Tibial nerve (tissue), 4 donors: ENCODE data around the gene OCEL1. TPM values are rescaled to one million over a fixed set of nuclear protein-coding genes. Genes with fewer than 3 reads are reported as not detected.
"Not testable (repeated sequence)": the region's sequence is repeated elsewhere in the genome, so short reads cannot be mapped to it uniquely, and the experiment has no call there.

Experiments
- DNase-seq, 2 donors: peaks; one replicate each; pipeline ENCODE4 v3.0.0-alpha.2; 2019; ENCODE audit warnings: low spot score in 2 of 2
- H3K27ac ChIP-seq, 4 donors: fragments of 200-600 bp; sonication (generic) in 3 of 4; one replicate each; pipeline ENCODE4 v1.5.1; 2017 to 2019; ENCODE audit warnings: mild to moderate bottlenecking in 1 of 4
- H3K27me3 ChIP-seq, 2 donors: fragments of 200-600 bp; sonication (generic) in 1 of 2; one replicate each; pipeline versions ENCODE4 v1.5.1 to v1.6.0; 2017 to 2019
- H3K36me3 ChIP-seq, 3 donors: fragments of 200-600 bp; sonication (generic); one replicate each; pipeline ENCODE4 v1.5.1; 2018 to 2019
- H3K4me1 ChIP-seq, 4 donors: fragments of 200-600 bp; sonication (generic) in 3 of 4; one replicate each; pipeline ENCODE4 v1.5.1; 2017 to 2019
- H3K4me3 ChIP-seq, 4 donors: fragments of 200-600 bp; sonication (generic) in 3 of 4; one replicate each; pipeline ENCODE4 v1.5.1; 2017 to 2019; ENCODE audit warnings: mild to moderate bottlenecking in 1 of 4, moderate library complexity in 1 of 4
- H3K9me3 ChIP-seq, 4 donors: fragments of 200-600 bp; sonication (generic) in 3 of 4; one replicate each; pipeline ENCODE4 v1.5.1; 2017 to 2019
- CTCF ChIP-seq, 5 experiments: fragments of 200-600 bp in 3 of 5; fragments of 450-650 bp in 2 of 5; sonication (generic) in 3 of 5; IDR thresholded peaks; one replicate each; pipeline ENCODE4 v1.5.1; 2016 to 2019; ENCODE audit warnings: antibody characterized with exemption in 5 of 5, mild to moderate bottlenecking in 3 of 5, moderate library complexity in 2 of 5
- EP300 ChIP-seq, 2 donors: sonication (generic); formaldehyde crosslinking; IDR thresholded peaks; one replicate each; pipeline ENCODE4 v1.6.1; 2017; ENCODE audit warnings: antibody characterized with exemption in 2 of 2, mild to moderate bottlenecking in 1 of 2
- POLR2A ChIP-seq, 2 donors: fragments of 450-650 bp; IDR thresholded peaks; one replicate each; pipeline ENCODE4 v1.6.1; 2017; ENCODE audit warnings: antibody characterized with exemption in 2 of 2, mild to moderate bottlenecking in 2 of 2, moderate library complexity in 2 of 2
- WGBS, 2 donors: methylation state at CpG; one replicate each; pipeline ENCODE4 v1.1.5; 2018; 5-methylcytosine and 5-hydroxymethylcytosine counted together
- total RNA-seq, 4 donors: library from RNA; depleted of rRNA; stranded (reverse); fragments of >200 nt; gene quantifications; one replicate each; pipeline ENCODE4 v1.1.0, GENCODE V29; 2016

OCEL1 gene
- total RNA-seq, 4 donors from 2014 or later, result 3.3 to 30.0 (median 5.8) TPM

- DNase-seq, result no peak
- Histone ChIP-seq H3K4me3 (no peak overlapping the region), H3K9me3 (no peaks in the 10 kb centered on the region), H3K27ac (peak overlapping the region in 3 of 4 donors; percentile 29 to 86 (median 44)), H3K4me1 (peaks cover 0 to 19% (median 6%) of the 10 kb centered on the region in 4 donors), H3K27me3 (no peaks in the 10 kb centered on the region), H3K36me3 (peaks cover 0 to 31% (median 0%) of the 10 kb centered on the region in 3 donors)
- TF ChIP-seq EP300 (IDR thresholded peaks at IDR 0.05) (no peak), CTCF (IDR thresholded peaks at IDR 0.05) (no peak), POLR2A (IDR thresholded peaks at IDR 0.05) (no peak)
- WGBS, 2 donors, result 70 to 73% methylated on average over 12 of the region's 12 CpGs
Measured at GRCh38 chr19:17266589-17266974, 40.6 kb downstream of the OCEL1 start.

- Histone ChIP-seq H3K27ac (peak within 1 kb of the TSS in 3 of 4 donors; percentile 82 to 86 (median 85)), H3K27me3 (no peaks in the 10 kb centered on the region), H3K9me3 (no peaks in the 10 kb centered on the region), H3K36me3 (peaks cover 0 to 37% (median 0%) of the 10 kb centered on the region in 3 donors), H3K4me3 (peak within 1 kb of the TSS; percentile 58 to 92 (median 84)), H3K4me1 (peaks cover 0 to 19% (median 6%) of the 10 kb centered on the region in 4 donors)
- peak; percentile 90 to 96 for DNase-seq
- WGBS, 2 donors, result 1% methylated on average over 27 of the region's 27 CpGs
- TF ChIP-seq EP300 (IDR thresholded peaks at IDR 0.05) (peak; percentile 88 to 95), CTCF (IDR thresholded peaks at IDR 0.05) (peak in 2 of 5 experiments; percentile 53 to 54), POLR2A (IDR thresholded peaks at IDR 0.05) (peak in 1 of 2 donors; percentile 46)
Measured at GRCh38 chr19:17266975-17267788, 41.2 kb downstream of the OCEL1 start, which contains the start of gene BABAM1. TSS of gene BABAM1 (plus strand) at chr19:17267443. CDS start at chr19:17268807, 1,364 bp downstream.

- no peak for DNase-seq
- Histone ChIP-seq H3K27ac (no peak overlapping the region), H3K36me3 (peaks cover 0 to 52% (median under 1%) of the 10 kb centered on the region in 3 donors), H3K4me3 (no peak overlapping the region), H3K27me3 (no peaks in the 10 kb centered on the region), H3K9me3 (no peaks in the 10 kb centered on the region), H3K4me1 (peaks cover 0 to 19% (median 6%) of the 10 kb centered on the region in 4 donors)
- TF ChIP-seq EP300 (IDR thresholded peaks at IDR 0.05) (no peak), POLR2A (IDR thresholded peaks at IDR 0.05) (no peak)
- WGBS, 2 donors, result 95 to 96% methylated on average over 8 to 13 of the region's 13 CpGs
Measured at GRCh38 chr19:17268754-17269153, 42.7 kb downstream of the OCEL1 start.

DNA sequence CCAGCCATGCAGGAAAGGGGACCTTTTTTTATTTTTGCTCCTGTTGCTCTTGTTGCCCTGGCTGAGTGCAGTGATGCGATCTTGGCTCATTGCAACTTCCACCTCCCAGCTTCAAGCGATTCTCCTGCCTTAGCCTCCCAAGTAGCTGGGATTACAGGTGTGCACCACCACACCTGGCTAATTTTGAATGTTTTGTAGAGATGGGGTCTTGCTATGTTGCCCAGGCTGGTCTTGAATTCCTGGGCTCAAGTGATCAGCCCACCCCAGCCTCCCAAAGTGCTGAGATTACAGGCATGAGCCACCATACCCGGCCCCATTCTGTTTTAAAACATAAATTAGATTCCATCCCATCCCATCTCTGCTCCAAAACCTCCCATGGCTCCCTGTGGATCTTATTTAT, 48.9 kb downstream of the OCEL1 start:
- H3K36me3 ChIP-seq, result peaks cover 3 to 93% (median 25%) of the 10 kb centered on the region in 3 donors
- WGBS, 2 donors, result 98 to 100% methylated on average over 3 of the region's 3 CpGs
- not testable (repeated sequence) for H3K4me1 ChIP-seq, H3K4me3 ChIP-seq, H3K27me3 ChIP-seq, H3K27ac ChIP-seq, H3K9me3 ChIP-seq, DNase-seq

- 84 to 90% methylated on average over 19 of the region's 19 CpGs for WGBS, 2 donors
- TF ChIP-seq EP300 (IDR thresholded peaks at IDR 0.05), result no peak
- no peak for TF ChIP-seq CTCF (IDR thresholded peaks at IDR 0.05)
- TF ChIP-seq POLR2A (IDR thresholded peaks at IDR 0.05), result no peak
- H3K27ac ChIP-seq, result no peak overlapping the region
- peaks cover 3 to 86% (median 25%) of the 10 kb centered on the region in 3 donors for H3K36me3 ChIP-seq
- H3K4me1 ChIP-seq, result no peaks in the 10 kb centered on the region
- H3K27me3 ChIP-seq, result no peaks in the 10 kb centered on the region
- H3K9me3 ChIP-seq, result no peaks in the 10 kb centered on the region
- DNase-seq, result no peak
- no peak overlapping the region for H3K4me3 ChIP-seq
Measured at GRCh38 chr19:17275441-17276175, 49.6 kb downstream of the OCEL1 start.

Other genes with a start within 250 kb of the OCEL1 start
- 10 to 100 TPM in 3 of 4 donors, 1 to 10 TPM in 1; 9.8 to 26.3 (median 14.4) TPM for gene CPAMD8, start 199.4 kb upstream of the OCEL1 start, total RNA-seq
- 10 to 100 TPM in 1 of 4 donors, 1 to 10 TPM in 3; 2.6 to 11.6 (median 4.3) TPM for gene HAUS8, start 150.8 kb upstream of the OCEL1 start, total RNA-seq
- 100 to 1,000 TPM in 3 of 4 donors, 10 to 100 TPM in 1; 61.7 to 201 (median 115) TPM for gene MYO9B, start 150.4 kb upstream of the OCEL1 start, total RNA-seq
- gene USE1, start 10.9 kb upstream of the OCEL1 start, total RNA-seq, result 10 to 100 TPM; 17.4 to 50.0 (median 28.0) TPM
- 10 to 100 TPM; 30.0 to 46.0 (median 39.5) TPM for gene NR2F6, start 19.7 kb downstream of the OCEL1 start, total RNA-seq
- gene USHBP1, start 38.5 kb downstream of the OCEL1 start, total RNA-seq, result 10 to 100 TPM in 2 of 4 donors, 1 to 10 TPM in 2; 3.1 to 29.4 (median 17.5) TPM
- 10 to 100 TPM; 60.0 to 72.0 (median 67.0) TPM for gene BABAM1, start 41.2 kb downstream of the OCEL1 start, total RNA-seq
- gene ANKLE1, start 55.7 kb downstream of the OCEL1 start, total RNA-seq, result 1 to 10 TPM in 2 of 4 donors, under 1 TPM in 2; 0.44 to 2.1 (median 0.90) TPM
- 10 to 100 TPM; 15.7 to 22.9 (median 19.9) TPM for gene ABHD8, start 77.2 kb downstream of the OCEL1 start, total RNA-seq
- gene MRPL34, start 79.6 kb downstream of the OCEL1 start, total RNA-seq, result 100 to 1,000 TPM; 143 to 187 (median 175) TPM
- 10 to 100 TPM in 1 of 4 donors, 1 to 10 TPM in 3; 5.7 to 14.7 (median 7.8) TPM for gene DDA1, start 83.3 kb downstream of the OCEL1 start, total RNA-seq
- 10 to 100 TPM; 10.7 to 23.1 (median 13.3) TPM for gene ANO8, start 108.6 kb downstream of the OCEL1 start, total RNA-seq
- gene GTPBP3, start 111.3 kb downstream of the OCEL1 start, total RNA-seq, result 10 to 100 TPM; 15.9 to 59.4 (median 28.8) TPM
- 100 to 1,000 TPM in 1 of 4 donors, 10 to 100 TPM in 3; 21.8 to 142 (median 78.8) TPM for gene PLVAP, start 151.1 kb downstream of the OCEL1 start, total RNA-seq
- gene CCDC194, start 168.0 kb downstream of the OCEL1 start, total RNA-seq, result 1 to 10 TPM in 2 of 4 donors, under 1 TPM in 1, not detected in 1; 0.63 to 4.5 (median 2.0) TPM
- 10 to 100 TPM; 71.0 to 77.4 (median 72.2) TPM for gene BST2, start 179.4 kb downstream of the OCEL1 start, total RNA-seq
- 10 to 100 TPM; 42.8 to 87.9 (median 51.9) TPM for gene MVB12A, start 193.8 kb downstream of the OCEL1 start, total RNA-seq
- 1 to 10 TPM in 1 of 4 donors, under 1 TPM in 2, not detected in 1; 0.21 to 2.0 (median 0.30) TPM for gene TMEM221, start 222.4 kb downstream of the OCEL1 start, total RNA-seq
- gene NXNL1, start 234.7 kb downstream of the OCEL1 start, total RNA-seq, result under 1 TPM in 1 of 4 donors, not detected in 3; 0.44 TPM
- gene SLC27A1, start 244.3 kb downstream of the OCEL1 start, total RNA-seq, result 10 to 100 TPM; 30.6 to 69.3 (median 55.9) TPM